COR-L47 (cell line): ENCODE data around the gene RCC2.
A peak's percentile ranks its signal among the peaks of the same experiment; 100 is the strongest.
"Not testable (repeated sequence)": the region's sequence is repeated elsewhere in the genome, so short reads cannot be mapped to it uniquely, and the experiment has no call there.

Experiments used
- DNase-seq: peaks from one replicate; lab custom pipeline; 2025; lab: John Stamatoyannopoulos, UW

The RCC2 gene

GRCh38 chr1:17439250-17440073 is at the start of gene RCC2:
Gene RCC2, minus strand, starts transcription at chr1:17439677. Its CDS starts 1,163 bp downstream, at chr1:17438514.
- peak; percentile 86 for DNase-seq

GRCh38 chr1:17486242-17486641 is 46.8 kb upstream of the RCC2 start:
- no peak for DNase-seq

GRCh38 chr1:17485281-17485680 is 45.8 kb upstream of the RCC2 start:
- DNase-seq, result no peak

GRCh38 chr1:17481981-17482380 is 42.5 kb upstream of the RCC2 start:
- not testable (repeated sequence) for DNase-seq

GRCh38 chr1:17480846-17481245 is 41.4 kb upstream of the RCC2 start:
- no peak for DNase-seq

- DNase-seq, result no peak
Observed at GRCh38 chr1:17475752-17476151, 36.3 kb upstream of the RCC2 start.

GRCh38 chr1:17474836-17475555 is 35.5 kb upstream of the RCC2 start:
- not testable (repeated sequence) for DNase-seq

- DNase-seq, result no peak
Observed at GRCh38 chr1:17472814-17473213, 33.3 kb upstream of the RCC2 start.

GRCh38 chr1:17471393-17471792 is 31.9 kb upstream of the RCC2 start:
- no peak for DNase-seq

GRCh38 chr1:17470021-17470799 is 30.7 kb upstream of the RCC2 start:
- no peak for DNase-seq

- DNase-seq, result not testable (repeated sequence)
Observed at GRCh38 chr1:17468357-17469265, 29.1 kb upstream of the RCC2 start.

GRCh38 chr1:17466359-17466758 is 26.9 kb upstream of the RCC2 start:
- no peak for DNase-seq

- no peak for DNase-seq
Observed at GRCh38 chr1:17465228-17465627, 25.8 kb upstream of the RCC2 start.

GRCh38 chr1:17463991-17464390 is 24.5 kb upstream of the RCC2 start:
- no peak for DNase-seq

GRCh38 chr1:17462669-17463068 is 23.2 kb upstream of the RCC2 start:
- no peak for DNase-seq

GRCh38 chr1:17460219-17460618 is 20.7 kb upstream of the RCC2 start:
- no peak for DNase-seq

- DNase-seq, result no peak
Observed at GRCh38 chr1:17458794-17459193, 19.3 kb upstream of the RCC2 start.

- DNase-seq, result no peak
Observed at GRCh38 chr1:17452686-17453085, 13.2 kb upstream of the RCC2 start.

GRCh38 chr1:17452203-17452602 is 12.7 kb upstream of the RCC2 start:
- DNase-seq, result not testable (repeated sequence)

- no peak for DNase-seq
Observed at GRCh38 chr1:17451731-17452130, 12.3 kb upstream of the RCC2 start.

- DNase-seq, result no peak
Observed at GRCh38 chr1:17447501-17447992, 8.1 kb upstream of the RCC2 start.
